ENCODE results near the gene PLXDC2.
"Not testable (repeated sequence)": the region's sequence is repeated elsewhere in the genome, so short reads cannot be mapped to it uniquely, and the experiment has no call there.

Gene PLXDC2

DNA sequence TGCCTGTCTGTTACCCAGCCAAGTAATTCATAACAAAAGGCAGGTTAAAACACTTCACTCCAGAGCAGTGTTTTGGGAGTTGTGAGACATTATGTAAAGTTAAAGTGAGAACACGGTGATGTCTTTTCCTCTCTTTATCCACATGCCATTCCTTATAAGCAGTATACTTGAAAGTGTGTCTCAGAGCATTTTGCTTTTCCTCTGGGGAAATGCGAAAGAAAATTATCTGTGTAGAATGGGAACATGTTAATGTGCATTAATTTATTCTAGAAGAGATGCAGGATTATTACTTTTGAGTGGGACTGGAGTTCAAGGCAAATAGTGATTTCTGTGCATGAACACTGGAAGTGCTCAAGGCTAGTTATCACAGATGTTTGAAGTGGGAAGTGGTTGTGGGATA lies 170.4 kb downstream of the PLXDC2 start:
- no peak for DNase-seq

DNA sequence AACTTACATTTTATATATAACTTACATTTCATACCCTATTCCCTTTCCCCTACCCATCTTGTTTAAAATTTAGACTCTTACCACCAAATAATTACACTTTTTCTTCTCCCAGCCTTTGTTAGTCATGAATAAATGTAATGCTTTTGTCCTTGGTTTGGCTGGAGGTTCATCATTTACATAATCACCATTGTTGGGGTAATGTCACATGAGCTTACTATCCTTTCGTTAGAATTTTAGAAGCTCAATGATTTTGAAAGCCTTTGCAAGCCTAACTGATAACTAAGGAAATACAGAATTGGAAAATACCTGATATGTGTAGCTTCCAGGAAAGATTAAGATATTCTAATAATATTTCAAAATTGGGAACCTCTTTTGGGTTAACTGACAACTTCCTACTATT lies 171.7 kb downstream of the PLXDC2 start:
- no peak for DNase-seq

DNA sequence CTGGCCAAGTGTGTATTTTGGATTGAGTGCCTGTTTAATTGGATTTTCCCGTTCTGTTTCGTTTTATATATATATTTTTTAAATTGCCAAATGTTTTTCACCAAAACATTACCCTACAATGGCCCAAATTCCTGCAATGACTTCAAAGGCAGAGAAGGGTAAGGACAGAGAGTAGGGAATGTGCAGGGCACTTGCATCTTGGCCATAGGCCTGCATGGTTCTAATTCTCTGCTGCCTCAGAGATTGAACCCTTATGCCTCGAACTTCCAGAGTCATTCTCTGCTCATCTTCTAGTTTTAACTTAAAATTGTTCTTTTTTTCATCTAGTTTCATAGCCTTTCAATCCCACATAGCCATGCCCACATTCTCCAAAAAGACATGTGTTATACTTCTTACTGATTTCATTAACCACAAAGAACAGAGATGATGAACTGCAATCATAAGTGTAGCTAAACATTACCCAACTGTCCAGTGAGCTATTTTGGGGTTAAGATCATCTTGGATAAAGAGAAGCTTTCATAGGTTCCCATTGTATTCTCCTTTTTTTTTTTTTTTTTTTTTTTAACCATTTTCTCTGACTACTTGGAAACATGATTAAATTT lies 177.6 kb downstream of the PLXDC2 start:
- no peak for DNase-seq

DNA sequence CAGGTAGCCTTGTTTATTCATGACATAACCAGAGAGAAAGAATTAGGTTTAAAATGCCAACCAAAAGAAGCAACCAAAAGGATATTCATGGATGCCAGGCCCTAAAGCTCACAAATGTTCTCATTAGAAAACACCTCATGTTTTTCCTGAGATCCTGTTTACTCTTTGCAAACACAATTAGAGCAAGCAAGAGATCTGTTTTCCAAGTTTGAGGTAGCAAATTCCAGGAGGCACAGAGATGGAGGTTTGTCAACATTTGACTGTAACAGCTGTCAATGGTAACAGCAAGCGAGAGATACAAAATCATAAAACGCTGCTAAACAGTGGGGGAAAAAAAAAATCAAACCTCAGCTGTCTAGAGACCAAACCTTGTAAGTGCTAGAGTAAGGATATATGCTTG lies 182.2 kb downstream of the PLXDC2 start:
- no peak for DNase-seq

DNA sequence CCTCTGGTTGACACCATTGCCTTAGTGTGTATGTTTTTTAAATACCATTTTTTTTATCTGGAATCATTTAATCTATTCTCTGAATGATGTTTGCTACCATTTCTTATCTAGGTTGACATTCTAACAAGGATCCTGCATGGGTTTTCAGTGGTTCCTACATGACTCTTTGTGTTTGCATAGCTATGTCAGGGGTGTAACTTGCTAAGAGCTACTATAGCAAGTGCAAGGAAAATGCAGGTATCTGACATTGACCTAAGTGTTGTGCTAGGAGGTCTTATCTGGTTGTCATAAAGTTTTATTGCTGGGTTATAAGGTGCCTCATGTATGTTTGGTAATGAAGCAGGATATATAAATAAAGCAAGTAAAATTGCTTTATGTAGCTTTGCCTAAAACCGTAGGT lies 183.2 kb downstream of the PLXDC2 start:
- DNase-seq = no peak

DNA sequence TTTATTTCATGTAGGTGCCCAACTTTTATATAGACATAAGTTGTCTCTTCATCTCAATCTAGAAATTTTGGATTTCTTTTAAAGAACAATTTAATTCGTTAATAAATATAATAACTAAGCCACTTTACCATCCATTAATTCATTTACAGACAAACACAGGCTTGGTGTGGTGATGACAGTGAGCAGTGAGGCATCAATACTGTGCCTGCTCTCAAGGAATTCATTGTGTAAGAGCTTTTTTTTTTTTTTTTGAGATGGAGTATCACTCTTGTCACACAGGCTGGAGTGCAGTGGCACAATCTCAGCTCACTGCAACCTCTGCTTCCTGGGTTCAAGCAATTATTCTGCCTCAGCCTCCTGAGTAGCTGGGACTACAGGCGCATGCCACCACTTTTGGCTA lies 185.8 kb downstream of the PLXDC2 start:
- DNase-seq = not testable (repeated sequence)

DNA sequence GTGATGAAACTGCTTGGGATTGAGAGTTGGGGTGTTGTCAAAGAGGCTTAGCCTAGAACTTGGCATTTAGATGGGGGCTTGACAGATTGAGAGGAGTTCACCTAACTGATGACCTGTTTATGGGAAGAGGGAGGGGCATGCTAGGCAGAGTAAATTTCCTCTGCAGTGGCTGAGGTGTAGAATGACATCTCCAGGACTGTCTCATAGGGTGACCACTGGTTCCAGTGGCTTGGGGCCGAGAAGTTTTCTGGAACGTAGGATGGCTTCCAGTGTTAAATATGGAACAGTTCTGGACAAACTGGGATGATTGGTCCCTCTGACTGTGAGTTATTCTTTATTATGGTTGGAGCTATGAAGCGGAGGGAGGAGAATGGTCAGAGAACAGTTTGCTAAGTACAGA lies 186.4 kb downstream of the PLXDC2 start:
- no peak for DNase-seq

DNA sequence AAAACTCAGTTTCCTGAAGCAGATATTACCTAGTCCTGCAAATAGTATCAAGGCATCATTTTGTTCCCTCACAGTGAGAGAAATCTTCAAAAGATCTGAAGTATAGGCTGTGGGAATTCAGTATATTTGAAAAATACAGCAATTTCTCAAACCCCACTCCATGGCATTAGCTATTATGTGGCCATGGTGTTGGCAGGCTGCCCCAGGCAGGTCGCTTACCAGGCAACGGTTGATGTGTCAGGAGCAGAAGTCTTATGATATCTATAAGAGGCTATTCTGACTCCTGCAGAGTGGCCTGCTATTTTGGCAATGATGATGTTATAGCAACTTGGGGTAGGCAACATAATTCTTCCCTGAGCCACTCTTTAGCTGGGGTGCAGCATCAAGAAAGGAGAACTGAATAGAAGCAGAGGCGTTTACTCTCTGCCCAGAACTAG lies 187.9 kb downstream of the PLXDC2 start:
- DNase-seq = no peak

DNA sequence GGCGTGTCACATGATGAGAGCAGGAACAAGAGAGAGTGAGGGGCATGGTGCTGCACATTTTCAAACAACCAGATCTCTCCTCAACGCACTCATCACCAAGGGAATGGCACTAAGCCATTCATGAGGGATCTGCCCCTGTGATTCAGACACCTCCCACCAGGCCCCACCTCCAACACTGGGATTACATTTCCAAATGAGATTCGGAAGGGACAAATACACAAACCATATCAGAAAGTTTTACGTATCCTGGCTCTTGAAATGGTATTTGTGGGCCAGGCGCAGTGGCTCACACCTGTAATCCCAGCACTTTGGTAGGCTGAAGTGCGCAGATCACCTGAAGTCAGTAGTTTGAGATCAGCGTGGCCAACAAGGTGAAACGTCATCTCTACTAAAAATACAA lies 189.4 kb downstream of the PLXDC2 start:
- DNase-seq = no peak

DNA sequence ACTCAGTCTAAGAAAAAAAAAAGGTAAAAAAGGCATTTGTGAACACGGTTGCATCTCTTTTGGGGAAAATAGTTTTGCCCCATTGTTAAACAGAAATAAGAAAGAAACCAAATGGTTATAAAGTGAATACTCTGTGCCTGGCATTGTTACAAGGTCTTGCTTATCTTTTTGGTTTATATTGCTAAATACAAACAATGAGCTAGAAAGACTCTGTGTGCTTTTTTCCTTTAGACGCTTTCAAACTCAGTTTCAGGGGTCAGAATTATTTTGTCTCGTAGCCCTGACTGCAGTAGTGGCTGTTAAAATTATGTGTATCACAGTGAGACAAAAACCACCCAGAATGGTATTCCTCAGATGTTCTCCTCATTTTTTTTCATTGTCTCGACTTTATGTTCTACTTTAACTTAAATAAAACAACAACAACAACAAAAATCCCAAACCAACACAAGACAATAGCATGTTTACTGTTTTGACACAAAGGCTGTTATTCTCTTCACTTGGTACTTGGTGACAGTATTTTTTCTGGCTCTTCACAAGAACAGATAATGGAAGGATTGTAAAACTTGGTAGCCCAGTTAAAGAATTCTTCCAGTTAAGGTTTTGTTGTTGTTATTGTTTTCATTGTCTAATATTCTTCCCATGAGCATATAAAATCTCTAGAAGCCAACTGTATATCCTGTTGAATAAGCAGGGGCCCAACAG lies 190.1 kb downstream of the PLXDC2 start:
- DNase-seq = no peak

DNA sequence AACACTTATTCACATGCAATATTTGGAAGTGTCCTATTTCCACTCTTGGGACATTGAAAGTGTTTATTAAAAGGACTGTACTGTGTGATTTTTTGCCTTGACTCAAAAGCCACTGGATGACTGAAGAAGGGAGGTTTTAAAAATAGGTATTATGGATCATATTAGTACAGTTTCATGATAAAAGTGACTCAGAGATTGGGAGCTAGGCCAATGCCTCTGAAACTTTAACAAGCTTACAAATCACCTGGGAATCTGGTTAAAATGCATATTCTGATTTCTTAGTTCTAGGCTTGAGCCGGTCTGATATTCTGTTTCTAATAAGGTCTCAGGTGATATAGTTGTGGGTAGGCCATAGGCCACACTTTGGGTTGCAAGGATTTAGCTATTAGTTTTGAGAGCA lies 191.2 kb downstream of the PLXDC2 start:
- no peak for DNase-seq

DNA sequence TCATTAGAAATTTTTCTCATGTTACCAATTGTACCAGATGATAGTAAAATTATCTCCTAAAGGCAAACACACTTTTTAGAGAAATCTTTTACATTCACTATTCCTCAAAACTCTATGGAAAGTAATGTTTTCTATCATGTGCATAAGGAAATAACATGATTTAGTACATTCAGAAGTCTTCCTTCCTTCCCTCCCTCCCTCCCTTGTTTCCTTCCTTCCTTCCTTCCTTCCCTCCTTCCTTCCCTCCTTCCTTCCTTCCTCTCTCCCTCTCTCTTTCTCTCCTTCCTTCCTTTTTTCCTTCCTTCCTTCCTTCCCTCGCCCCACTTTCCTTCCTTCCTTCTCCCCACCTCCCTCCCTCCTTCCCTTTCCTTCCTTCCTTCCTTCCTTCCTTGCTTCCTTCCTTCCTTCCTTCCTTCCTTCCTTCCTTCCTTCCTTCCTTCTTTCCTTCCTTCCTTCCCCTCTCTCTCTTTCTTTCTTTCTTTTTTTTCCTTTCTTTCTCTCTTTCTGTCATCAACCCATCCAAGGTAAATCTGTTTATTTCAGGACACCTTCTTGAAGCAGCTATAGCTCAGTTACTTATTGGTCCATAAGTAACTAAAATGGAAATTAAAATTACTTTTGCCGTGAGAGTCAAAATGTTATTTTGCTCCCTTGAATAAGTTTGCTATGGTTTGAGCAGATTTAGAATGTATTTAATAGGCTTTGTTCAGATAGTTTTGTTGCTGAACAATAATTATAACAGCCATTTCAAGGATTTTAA lies 197.9 kb downstream of the PLXDC2 start:
- no peak for DNase-seq

DNA sequence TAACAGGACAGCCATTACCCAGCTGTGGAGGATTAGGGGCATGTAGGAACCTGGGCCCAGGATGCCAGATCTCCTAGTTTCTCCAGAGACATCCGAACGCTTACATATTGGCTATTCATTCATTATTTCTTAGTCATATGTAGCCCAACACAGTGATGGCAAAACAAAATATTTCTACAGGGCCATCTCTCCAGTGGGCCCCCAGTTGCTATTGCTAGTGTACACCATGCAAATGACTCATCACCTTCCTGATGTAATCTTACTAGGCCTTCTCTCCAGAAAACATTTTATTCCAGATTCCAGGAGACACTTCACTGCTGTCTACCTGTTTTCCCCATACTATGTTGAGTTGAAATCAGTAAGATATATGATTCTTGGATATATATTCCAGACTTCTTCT lies 201.7 kb downstream of the PLXDC2 start:
- DNase-seq = no peak

DNA sequence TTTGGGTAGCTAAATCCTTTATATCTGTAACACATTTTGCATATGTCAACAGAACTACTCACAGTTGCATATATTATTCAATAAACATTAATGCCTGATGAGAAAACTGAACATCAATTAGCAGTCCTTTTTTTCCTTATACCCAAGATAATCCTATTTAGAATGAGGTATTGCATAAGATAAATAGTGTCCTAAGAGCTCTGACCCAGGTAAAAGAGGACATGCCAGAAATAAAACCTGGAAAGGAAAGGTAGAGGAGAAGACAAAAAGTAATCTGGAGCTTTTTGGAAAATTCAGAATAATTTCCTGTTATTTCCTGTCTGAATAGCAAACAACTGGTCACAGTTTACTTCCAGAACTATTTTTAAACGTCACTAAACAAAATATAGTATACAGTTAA lies 204.4 kb downstream of the PLXDC2 start:
- DNase-seq = no peak

DNA sequence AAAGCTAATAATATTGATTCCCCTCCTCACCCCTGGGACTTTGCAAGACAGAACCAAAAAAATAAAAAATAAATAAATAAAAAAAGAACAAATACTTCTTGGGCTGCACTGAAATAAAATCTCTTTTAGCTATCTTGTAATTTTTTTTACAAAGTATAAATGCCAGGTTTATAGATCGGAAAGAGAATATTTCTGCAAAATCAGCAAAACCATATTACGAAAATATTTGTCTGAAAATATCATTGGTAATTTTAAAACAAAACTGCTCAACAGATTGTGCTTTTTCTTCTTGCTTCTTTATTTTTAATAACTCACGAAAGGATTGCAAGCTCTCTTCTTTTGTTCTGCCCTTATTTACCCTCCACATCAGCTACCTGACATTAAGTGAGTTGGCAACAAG lies 213.3 kb downstream of the PLXDC2 start:
- no peak for DNase-seq

DNA sequence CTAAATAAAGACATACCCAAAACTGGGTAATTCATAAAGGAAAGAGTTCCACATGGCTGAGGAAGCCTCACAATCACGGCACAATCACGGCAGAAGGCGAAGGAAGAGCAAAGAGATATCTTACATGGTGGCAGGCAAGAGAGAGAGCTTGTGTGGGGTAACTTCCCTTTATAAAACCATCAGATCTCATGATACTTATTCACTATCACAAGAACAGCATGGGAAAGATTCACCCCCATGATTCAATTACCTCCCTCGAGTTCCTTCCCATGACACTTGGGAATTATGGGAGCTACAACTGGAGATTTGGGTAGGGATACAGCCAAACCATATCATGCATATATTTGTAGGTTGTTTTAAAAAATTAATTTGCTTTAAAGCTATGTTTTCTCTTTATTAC lies 217.2 kb downstream of the PLXDC2 start:
- no peak for DNase-seq

DNA sequence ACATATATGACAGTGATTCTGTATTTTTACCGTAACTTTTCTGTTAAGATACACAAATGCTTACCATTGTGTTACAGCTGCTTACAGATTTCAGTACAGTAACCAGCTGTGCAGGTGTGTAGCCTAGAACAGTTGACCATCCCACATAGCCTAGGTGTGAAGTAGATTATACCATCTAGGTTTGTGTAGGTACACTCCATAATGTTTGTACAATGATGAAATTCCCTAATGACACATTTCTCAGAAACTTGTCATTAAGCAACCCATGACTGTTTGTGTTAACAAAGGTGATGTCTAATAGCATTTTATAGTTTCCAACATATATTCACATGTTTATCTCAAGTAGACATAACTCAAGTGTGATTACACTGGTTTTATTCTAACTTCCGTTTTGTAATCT lies 218.5 kb downstream of the PLXDC2 start:
- no peak for DNase-seq

DNA sequence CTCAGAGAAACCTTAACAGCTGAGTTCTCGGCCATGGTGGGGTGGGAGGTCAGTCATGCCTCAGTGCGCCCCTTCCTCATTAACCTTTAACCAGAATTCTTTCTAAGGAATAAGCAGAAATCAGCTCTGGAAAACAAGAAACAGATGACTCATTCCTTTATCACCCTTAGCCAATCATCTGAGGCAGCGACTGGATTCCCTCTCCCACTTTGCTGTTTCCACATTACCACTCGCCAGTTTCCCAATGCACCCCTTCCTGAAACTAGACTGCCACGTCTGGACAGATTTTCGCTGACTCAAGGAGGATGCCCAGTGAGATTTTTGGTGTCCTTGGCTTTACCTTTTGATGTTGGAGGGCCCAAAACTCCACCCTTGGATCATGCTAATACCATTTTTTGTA lies 223.8 kb downstream of the PLXDC2 start:
- DNase-seq = no peak

DNA sequence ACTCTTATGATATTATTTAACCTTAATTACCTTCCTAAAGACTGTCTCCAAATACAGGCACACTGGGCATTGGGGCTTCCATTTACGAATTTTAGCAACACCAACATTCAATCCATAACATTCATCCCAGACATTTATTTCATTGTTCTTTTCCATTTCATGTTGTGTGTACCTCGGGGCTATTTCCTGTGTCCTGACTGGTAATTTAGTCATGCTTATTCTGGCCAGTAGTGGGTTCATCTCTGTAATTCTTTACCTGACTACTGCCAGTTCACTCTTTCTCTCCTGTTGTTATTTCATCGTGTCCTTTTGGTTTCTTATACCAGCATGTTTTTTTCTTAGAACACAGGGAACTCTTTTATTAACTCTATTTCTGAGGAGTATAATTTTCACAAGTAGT lies 225.7 kb downstream of the PLXDC2 start:
- DNase-seq = no peak

DNA sequence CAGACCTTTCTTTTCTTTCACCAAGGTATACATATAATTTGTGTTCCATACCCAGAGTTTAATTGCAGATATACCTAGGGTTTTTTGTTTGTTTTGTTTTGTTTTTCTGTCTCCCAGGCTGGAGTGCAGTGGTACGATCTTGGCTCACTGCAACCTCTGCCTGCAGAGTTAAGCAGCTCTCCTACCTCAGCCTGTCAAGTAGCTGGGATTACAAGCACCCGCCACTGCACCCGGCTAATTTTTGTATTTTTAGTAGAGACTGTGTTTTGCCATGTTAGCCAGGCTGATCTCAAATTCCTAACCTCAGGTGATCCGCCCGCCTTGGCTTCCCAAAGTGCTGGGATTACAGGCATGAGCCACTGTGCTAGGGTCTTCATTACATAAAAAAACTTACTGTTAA lies 228.9 kb downstream of the PLXDC2 start:
- DNase-seq = not testable (repeated sequence)

DNA sequence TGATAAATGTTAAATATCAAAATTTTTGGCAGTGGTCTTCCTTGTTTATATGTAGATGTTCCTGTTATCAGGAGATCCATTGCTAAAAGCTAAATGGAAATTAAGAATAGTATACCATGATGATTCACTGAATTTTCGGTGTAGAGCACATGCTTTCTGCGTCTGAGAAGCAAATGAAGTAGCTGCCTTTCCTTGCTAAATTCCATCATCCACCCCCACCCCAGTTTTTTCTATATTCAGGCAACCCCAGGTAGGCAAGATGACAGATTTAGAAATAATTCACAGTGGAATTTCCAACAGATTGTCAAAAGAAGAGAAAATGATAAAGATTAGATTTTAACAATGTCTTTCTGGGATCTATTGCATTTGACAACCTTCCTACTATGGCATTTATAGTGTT lies 231.9 kb downstream of the PLXDC2 start:
- DNase-seq = no peak

DNA sequence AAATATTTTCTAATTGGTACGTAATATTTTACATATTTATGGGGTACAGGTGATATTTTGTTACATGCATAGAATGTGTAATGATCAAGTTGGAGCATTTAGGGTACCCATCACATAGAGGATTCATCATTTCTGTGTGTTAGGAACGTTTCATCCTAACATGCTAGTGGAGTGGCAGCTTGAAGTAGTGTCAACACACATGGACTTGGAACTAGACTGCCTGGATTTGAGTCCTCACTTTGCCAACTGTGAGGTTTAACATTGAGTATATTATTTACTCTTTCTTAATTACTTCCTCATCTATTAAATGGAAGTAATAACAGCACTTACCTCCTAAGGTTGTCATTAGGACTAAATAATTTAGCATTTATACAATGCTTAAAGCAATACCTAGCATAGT lies 241.9 kb downstream of the PLXDC2 start:
- DNase-seq = no peak

DNA sequence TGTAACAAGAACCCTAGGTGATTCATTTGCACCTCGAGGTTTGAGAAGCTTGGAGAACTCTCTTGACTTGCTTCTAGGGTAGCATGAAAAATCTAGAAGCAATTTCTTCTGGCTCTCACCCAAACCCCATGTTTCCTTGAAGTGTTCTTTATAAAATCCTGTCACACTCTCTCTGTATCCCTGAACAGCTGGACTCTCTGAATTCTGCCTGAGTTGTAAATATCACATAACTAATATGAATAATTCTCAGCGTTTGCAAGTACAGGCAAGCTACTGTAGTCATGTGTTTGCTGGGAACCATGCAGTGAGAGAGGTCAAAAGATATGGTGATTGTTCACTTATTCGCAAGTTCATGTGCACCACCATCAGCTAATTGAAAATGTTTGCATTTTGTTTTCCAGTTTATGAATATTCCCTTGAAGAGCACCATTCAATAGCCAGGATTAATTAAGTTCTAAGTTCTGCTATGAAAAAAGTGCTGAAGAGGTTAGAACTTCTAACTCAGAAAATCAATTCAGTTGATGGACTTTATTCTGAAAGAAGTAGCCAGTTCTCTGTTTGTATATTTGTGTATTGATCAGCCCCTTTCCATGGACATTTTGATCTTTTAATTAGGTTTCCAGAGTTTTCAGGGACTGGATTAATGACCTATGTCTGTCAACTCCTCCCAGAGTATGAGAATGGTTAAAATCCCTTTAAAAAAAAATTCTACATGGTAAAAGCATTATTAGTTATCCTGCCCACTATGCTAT lies 243.0 kb downstream of the PLXDC2 start:
- no peak for DNase-seq

DNA sequence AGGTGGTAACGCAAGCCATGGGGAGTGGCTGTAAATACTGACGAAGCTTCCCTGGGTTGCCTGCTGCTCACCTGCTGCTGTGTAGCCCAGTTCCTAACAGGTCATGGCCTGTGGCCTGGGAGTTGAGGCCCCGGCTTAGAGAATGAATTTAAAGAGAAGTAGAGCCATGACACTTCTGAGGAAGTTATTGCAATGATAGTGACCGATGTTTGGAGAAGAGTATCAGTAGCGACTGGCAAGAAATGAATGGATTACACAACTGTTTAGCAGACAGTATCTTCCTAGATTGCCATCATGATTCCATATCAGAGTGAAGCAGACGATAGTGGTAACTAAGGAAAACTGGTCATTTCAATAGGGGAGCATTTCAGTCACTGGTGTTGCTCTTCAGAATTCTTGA lies 249.6 kb downstream of the PLXDC2 start:
- no peak for DNase-seq

Measured in NCI-H2227 treated with DMSO at 0.1 percent for 48 hours (cell line).